ACC112 (cell line): ENCODE measurements around the gene ANKRD13C.

Source experiments
- H2AFZ ChIP-seq: fragments of 200-600 bp; sonication (generic); one replicate; pipeline ENCODE4 v1.6.0; 2017; ENCODE audit warnings: antibody characterized with exemption, low read length; ENCODE audit not compliant: unreplicated experiment
- H3K27ac ChIP-seq: fragments of 200-600 bp; sonication (generic); 2 replicates; pipeline ENCODE4 v1.5.1; 2014; ENCODE audit warnings: low read depth, mild to moderate bottlenecking, antibody characterized with exemption, low read length, moderate library complexity
- H3K27me3 ChIP-seq: fragments of 200-600 bp; sonication (generic); 2 replicates; pipeline ENCODE4 v1.6.1; 2014; ENCODE audit warnings: mild to moderate bottlenecking, antibody characterized with exemption, low read length, moderate library complexity, mixed read lengths; ENCODE audit not compliant: insufficient read depth
- H3K36me3 ChIP-seq: fragments of 200-600 bp; sonication (generic); 2 replicates; pipeline ENCODE4 v1.6.1; 2016; ENCODE audit warnings: mild to moderate bottlenecking, antibody characterized with exemption, low read length, moderate library complexity, mixed read lengths; ENCODE audit not compliant: insufficient read depth
- H3K4me1 ChIP-seq: fragments of 200-600 bp; sonication (generic); one replicate; pipeline ENCODE4 v1.6.1; 2016; ENCODE audit warnings: low read length, mixed read lengths; ENCODE audit not compliant: insufficient read depth, unreplicated experiment, control insufficient read depth
- H3K4me3 ChIP-seq: fragments of 200-600 bp; sonication (generic); 2 replicates; pipeline ENCODE4 v1.5.1; 2014; ENCODE audit warnings: mild to moderate bottlenecking, low read depth, low read length
- H3K79me2 ChIP-seq: fragments of 200-600 bp; sonication (generic); one replicate; pipeline ENCODE4 v1.6.0; 2016; ENCODE audit warnings: low read length; ENCODE audit not compliant: control insufficient read depth, unreplicated experiment, insufficient read depth

The ANKRD13C gene

DNA sequence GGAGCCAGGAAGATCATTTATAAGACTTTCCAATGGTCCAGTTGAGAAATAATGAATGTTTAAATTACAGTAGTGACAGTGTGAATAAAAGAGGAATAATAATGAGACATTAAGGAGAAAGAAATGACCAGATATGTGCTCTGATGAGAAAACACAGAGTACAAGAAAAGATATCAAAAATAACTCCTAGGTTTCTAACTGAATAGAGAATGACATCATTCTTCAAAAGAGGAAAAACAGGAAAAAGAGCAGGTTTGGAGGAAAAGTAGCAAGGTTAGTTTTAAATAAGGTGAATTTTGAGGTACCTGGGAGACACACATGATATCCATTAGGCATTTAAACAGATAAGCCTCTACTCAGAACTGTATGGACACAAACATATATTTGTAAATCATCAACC lies 55.0 kb downstream of the ANKRD13C start:
- Histone ChIP-seq H3K4me1 (no peaks in the 10 kb centered on the region), H2AFZ (no peak overlapping the region), H3K27me3 (no peaks in the 10 kb centered on the region), H3K27ac (no peak overlapping the region), H3K36me3 (peaks cover 13% of the 10 kb centered on the region), H3K4me3 (no peak overlapping the region), H3K79me2 (peaks cover 4% of the 10 kb centered on the region)

DNA sequence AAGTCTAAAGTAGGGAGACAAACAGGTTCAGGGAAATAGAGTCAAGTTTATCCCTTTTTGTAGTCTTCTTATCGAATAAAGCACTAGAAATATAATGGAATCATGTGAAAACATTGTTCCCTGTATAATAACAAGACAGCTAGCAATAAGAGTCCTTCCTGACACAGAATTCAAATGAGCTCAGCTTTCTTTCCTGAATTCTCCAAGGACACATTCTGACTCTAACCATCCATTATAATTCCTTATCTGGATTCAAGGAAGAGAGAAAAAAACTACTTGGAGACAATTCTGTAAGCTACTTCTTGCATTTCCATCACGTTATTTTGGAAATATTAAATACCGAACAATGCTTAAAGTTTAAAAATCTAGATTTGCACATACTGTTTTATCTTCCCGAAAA lies 58.8 kb downstream of the ANKRD13C start:
- Histone ChIP-seq H3K79me2 (peaks cover 4% of the 10 kb centered on the region), H3K36me3 (peaks cover 11% of the 10 kb centered on the region), H3K27me3 (no peaks in the 10 kb centered on the region), H3K27ac (no peak overlapping the region), H3K4me3 (no peak overlapping the region), H3K4me1 (no peaks in the 10 kb centered on the region), H2AFZ (no peak overlapping the region)

DNA sequence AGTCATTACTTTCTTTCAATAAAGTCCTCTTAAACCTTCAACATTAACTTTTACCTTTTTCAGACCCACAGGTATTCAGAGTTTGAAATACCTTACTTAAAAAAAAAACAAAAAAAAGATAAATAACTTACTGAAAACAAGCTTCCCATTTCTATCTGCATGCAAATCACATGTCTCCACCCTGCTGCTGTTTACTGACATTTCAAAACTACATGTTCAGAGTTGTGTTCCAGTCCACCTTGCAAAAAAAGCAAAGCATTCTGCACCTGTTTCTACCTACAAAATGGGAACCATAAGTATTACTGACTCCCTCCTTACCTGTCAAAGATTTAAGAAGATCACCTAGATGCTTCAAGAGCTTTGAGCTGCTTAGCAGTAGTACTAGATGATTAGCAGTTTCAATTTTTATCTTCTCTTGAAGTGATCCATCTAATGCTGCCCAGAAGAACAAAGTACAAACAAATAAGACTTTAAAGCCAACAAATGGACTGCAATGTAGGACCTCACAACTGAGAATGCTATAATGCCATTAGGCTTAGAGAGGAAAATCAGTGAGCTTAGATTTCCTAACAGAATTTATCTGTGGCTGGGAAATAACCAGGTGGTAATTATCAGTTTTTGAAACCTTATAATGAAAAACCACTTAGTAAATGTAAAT lies 61.2 kb downstream of the ANKRD13C start:
- Histone ChIP-seq H3K36me3 (peaks cover 11% of the 10 kb centered on the region), H3K4me1 (no peaks in the 10 kb centered on the region), H3K27ac (no peak overlapping the region), H3K27me3 (no peaks in the 10 kb centered on the region), H3K4me3 (no peak overlapping the region), H2AFZ (no peak overlapping the region), H3K79me2 (no peaks in the 10 kb centered on the region)

DNA sequence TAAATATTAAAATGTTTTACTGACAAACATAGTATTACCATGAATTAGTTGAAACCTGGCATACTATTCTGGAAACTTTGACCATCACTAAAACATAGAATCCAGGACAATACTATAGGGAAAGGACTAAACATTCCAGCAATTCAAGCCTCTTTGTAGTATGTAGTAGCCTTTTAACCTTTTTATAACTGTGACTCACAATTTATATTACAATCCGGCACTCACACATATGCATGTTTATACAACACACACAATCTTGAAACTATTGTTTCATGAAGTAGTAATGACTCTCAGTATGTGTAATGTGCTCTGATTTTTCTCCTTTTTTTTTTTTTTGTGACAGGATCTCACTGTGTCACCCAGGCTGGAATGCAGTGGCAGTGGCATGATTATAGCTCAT lies 64.3 kb downstream of the ANKRD13C start:
- H3K4me3 ChIP-seq, result no peak overlapping the region
- H3K27me3 ChIP-seq, result no peaks in the 10 kb centered on the region
- H3K36me3 ChIP-seq, result 0 out of 2 replicates have a peak, but pooled peaks cover 4% of the 10 kb centered on the region
- H3K79me2 ChIP-seq, result no peaks in the 10 kb centered on the region
- H3K4me1 ChIP-seq, result no peaks in the 10 kb centered on the region
- H3K27ac ChIP-seq, result no peak overlapping the region
- H2AFZ ChIP-seq, result no peak overlapping the region

DNA sequence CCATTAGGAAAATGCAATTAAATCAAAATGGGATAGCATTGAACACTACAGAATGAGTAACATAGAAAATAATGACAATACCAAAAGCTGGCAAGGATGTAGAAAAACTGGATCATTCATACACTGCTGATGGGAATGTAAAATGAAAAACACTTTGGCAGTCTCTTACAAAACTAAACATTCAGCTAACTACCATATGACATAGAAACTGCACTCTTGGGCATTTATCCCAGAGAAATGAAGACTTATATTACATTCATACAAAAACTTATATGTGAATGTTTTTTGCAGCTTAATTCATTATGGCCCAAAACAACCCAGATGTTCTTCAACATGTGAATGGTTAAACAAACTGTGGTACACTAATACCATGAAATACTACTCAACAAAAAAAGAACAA lies 66.4 kb downstream of the ANKRD13C start:
- H3K4me3 ChIP-seq, result no peak overlapping the region
- no peaks in the 10 kb centered on the region for H3K36me3 ChIP-seq

DNA sequence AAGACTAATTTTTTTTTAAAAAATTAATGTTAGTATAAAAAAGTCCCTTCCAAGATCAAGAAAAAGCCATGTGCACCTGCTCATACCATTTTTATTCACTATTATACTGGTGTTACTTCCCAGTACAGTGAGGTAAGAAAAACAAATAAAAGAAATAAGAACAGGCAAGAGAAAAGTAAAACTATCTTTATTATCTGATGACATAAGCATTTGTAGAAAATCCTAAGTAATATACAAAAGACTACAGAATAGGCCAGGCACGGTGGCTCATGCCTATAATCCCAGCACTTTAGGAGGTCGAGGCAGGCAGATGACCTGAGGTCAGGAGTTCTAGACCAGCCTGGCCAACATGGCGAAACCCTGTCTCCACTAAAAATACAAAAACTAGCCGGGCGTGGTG lies 68.1 kb downstream of the ANKRD13C start:
- H3K27me3 ChIP-seq, result no peaks in the 10 kb centered on the region
- H2AFZ ChIP-seq, result no peak overlapping the region
- H3K4me1 ChIP-seq, result no peaks in the 10 kb centered on the region
- no peaks in the 10 kb centered on the region for H3K79me2 ChIP-seq
- H3K36me3 ChIP-seq, result 0 out of 2 replicates have a peak, but pooled peaks cover 3% of the 10 kb centered on the region
- no peak overlapping the region for H3K4me3 ChIP-seq
- no peak overlapping the region for H3K27ac ChIP-seq

More for the DNA sequence above, 66.4 kb downstream of the ANKRD13C start:
- H3K27ac ChIP-seq, result no peak overlapping the region
- H2AFZ ChIP-seq, result no peak overlapping the region
- no peaks in the 10 kb centered on the region for H3K79me2 ChIP-seq
- H3K4me1 ChIP-seq, result no peaks in the 10 kb centered on the region
- no peaks in the 10 kb centered on the region for H3K27me3 ChIP-seq

DNA sequence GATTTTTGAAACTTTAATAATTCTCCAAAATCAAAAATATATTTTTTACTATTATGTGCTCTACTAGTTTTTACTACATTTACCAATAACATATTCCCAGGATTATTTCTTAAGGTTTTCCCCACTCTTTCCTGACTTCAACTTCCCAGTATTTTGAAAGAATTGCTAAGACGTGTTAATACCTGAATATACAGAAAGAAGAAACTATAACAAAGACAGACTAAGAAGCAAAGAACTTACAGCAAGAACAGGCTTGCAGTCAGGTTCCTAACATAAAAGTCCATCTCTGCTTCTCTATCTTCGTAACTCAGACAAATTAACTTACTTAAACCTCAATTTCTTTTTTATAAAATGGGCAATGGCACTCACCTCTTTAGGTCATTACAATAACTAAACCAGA lies 70.2 kb downstream of the ANKRD13C start:
- H3K36me3 ChIP-seq, result 0 out of 2 replicates have a peak, but pooled peaks cover 3% of the 10 kb centered on the region
- H3K4me3 ChIP-seq, result no peak overlapping the region
- no peak overlapping the region for H3K27ac ChIP-seq
- no peaks in the 10 kb centered on the region for H3K27me3 ChIP-seq
- no peaks in the 10 kb centered on the region for H3K79me2 ChIP-seq
- no peak overlapping the region for H2AFZ ChIP-seq
- H3K4me1 ChIP-seq, result no peaks in the 10 kb centered on the region

DNA sequence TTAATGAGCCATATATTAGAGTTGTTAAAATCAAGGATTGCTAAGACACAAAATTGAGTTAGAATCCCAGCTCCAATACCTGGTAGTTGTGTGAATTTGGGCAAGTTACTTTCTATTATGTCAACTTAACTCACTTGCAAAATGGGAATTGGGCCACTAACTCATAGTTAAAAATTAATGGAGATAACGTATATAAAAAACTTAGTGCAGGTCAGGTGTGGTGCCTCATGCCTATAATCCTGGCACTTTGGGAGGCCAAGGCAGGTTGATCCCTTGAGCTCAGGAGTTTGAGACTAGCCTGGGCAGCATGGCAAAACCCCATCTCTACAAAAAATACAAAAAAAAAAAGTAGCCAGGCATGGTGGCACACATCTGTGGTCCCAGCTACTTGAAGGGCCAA lies 75.8 kb downstream of the ANKRD13C start:
- Histone ChIP-seq H2AFZ (no peak overlapping the region), H3K79me2 (no peaks in the 10 kb centered on the region), H3K36me3 (peaks cover 19% of the 10 kb centered on the region), H3K27ac (no peak overlapping the region), H3K4me1 (peaks cover 5% of the 10 kb centered on the region), H3K27me3 (no peaks in the 10 kb centered on the region), H3K4me3 (no peak overlapping the region)

DNA sequence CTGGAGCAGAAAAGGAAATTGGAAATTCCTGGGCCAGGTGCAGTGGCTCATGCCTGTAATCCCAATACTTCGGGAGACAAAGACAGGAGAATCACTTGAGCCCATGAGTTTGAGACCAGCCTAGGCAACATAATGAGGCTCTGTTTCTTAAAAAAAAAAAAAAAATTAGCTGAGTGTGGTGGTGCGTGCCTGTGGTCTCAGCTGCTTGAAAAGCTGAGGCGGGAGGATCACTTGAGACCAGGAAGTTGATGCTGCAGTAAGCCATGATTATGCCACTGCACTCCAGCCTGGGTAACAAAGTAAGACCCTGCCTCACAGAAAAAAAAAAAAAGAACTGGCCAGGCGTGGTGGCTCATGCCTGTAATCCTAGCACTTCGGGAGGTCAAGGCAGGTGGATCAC lies 76.6 kb downstream of the ANKRD13C start:
- Histone ChIP-seq H3K27me3 (no peaks in the 10 kb centered on the region), H3K36me3 (peaks cover 25% of the 10 kb centered on the region), H3K27ac (no peak overlapping the region), H2AFZ (no peak overlapping the region), H3K4me3 (no peak overlapping the region), H3K79me2 (no peaks in the 10 kb centered on the region), H3K4me1 (peaks cover 5% of the 10 kb centered on the region)

DNA sequence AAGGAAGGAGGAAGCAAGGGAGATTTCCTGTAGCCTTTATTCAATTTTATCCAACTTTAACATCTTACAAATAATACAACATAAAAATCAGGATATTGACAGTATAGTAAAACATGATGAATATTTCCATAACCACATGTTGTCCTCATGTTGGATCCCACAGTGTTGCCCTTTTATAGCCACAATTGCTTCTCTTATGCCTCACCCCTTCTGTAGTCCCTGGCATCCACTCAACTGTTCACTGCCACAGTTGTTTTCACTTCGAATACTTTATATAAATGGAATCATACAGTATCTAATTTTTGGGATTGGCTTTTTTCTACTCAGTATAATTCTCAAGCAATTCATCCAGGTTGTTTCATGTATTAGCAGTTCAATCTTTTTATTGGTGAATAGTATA lies 88.6 kb downstream of the ANKRD13C start:
- Histone ChIP-seq H2AFZ (no peak overlapping the region), H3K36me3 (peaks cover 36% of the 10 kb centered on the region), H3K27me3 (no peaks in the 10 kb centered on the region), H3K4me3 (no peak overlapping the region), H3K4me1 (no peaks in the 10 kb centered on the region), H3K27ac (no peak overlapping the region), H3K79me2 (no peaks in the 10 kb centered on the region)

DNA sequence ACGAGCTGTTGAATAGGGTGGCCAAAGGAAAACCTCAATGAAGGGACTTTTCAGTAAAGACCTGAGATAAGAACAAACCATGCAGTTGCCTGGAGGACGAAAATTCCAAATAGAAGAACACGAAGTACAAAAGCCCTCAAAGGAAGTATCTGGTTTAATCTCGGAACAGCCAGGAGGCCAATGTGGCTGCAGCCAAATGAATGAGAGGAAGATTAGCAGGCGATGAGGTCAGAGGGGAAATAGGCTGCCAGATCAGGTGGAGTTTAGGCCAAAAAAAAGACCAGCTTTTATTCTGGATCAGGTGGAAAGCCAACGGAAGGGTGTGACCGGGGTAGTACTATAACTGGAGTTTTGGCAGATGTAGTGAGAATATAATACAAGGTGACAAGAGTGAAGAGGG lies 89.7 kb downstream of the ANKRD13C start:
- Histone ChIP-seq H3K4me3 (no peak overlapping the region), H3K36me3 (peaks cover 32% of the 10 kb centered on the region), H2AFZ (no peak overlapping the region), H3K79me2 (no peaks in the 10 kb centered on the region), H3K4me1 (no peaks in the 10 kb centered on the region), H3K27me3 (no peaks in the 10 kb centered on the region), H3K27ac (no peak overlapping the region)
